Right renal cortex interstitium (tissue), 3 donors: ENCODE measurements around the gene BCAS3. TPM values are rescaled to one million over a fixed set of nuclear protein-coding genes. Genes with fewer than 3 reads are reported as not detected.
"Not testable (repeated sequence)": the region's sequence is repeated elsewhere in the genome, so short reads cannot be mapped to it uniquely, and the experiment has no call there.

Experiments
- DNase-seq, 3 donors: peaks; one replicate each; pipeline ENCODE4 v3.0.0-alpha.2; 2013; ENCODE audit warnings: low read depth in 3 of 3, low spot score in 2 of 3
- polyA plus RNA-seq, 3 donors: library from polyadenylated mRNA; unstranded; fragments of 120-200 nt; gene quantifications; one replicate each; pipeline ENCODE4 v1.2.1, GENCODE V29; 2013; ENCODE audit not compliant: insufficient read length in 3 of 3

The BCAS3 gene
- polyA plus RNA-seq, 3 donors: 27.6 to 28.5 (median 27.8) TPM

GRCh38 chr17:60916043-60916442 is 238.4 kb downstream of the BCAS3 start:
- no peak for DNase-seq

GRCh38 chr17:60920107-60920506 is 242.5 kb downstream of the BCAS3 start:
- DNase-seq: no peak

GRCh38 chr17:60923000-60923399 is 245.3 kb downstream of the BCAS3 start:
- no peak for DNase-seq

GRCh38 chr17:60926466-60927183 is 249.0 kb downstream of the BCAS3 start:
- DNase-seq: no peak

- DNase-seq: no peak
These were observed 256.1 kb downstream of the BCAS3 start for GRCh38 chr17:60933739-60934138.

- no peak for DNase-seq
These were observed 257.1 kb downstream of the BCAS3 start for GRCh38 chr17:60934723-60935122.

GRCh38 chr17:60935991-60936390 is 258.3 kb downstream of the BCAS3 start:
- not testable (repeated sequence) for DNase-seq

GRCh38 chr17:60939318-60939717 is 261.7 kb downstream of the BCAS3 start:
- no peak for DNase-seq

GRCh38 chr17:60941028-60941427 is 263.4 kb downstream of the BCAS3 start:
- no peak for DNase-seq

GRCh38 chr17:60941571-60941970 is 263.9 kb downstream of the BCAS3 start:
- DNase-seq: no peak

- no peak for DNase-seq
These were observed 267.1 kb downstream of the BCAS3 start for GRCh38 chr17:60944751-60945150.

GRCh38 chr17:60947100-60947499 is 269.4 kb downstream of the BCAS3 start:
- DNase-seq: no peak

GRCh38 chr17:60947543-60947942 is 269.9 kb downstream of the BCAS3 start:
- no peak for DNase-seq

- DNase-seq: no peak
These were observed 275.1 kb downstream of the BCAS3 start for GRCh38 chr17:60952747-60953146.

- DNase-seq: no peak
These were observed 281.4 kb downstream of the BCAS3 start for GRCh38 chr17:60959011-60959410.

- DNase-seq: no peak
These were observed 282.0 kb downstream of the BCAS3 start for GRCh38 chr17:60959696-60960095.

- DNase-seq: no peak
These were observed 282.9 kb downstream of the BCAS3 start for GRCh38 chr17:60960398-60961065.

GRCh38 chr17:60964160-60964559 is 286.5 kb downstream of the BCAS3 start:
- DNase-seq: no peak

GRCh38 chr17:60968266-60968665 is 290.6 kb downstream of the BCAS3 start:
- no peak for DNase-seq

- no peak for DNase-seq
These were observed 291.9 kb downstream of the BCAS3 start for GRCh38 chr17:60969500-60970037.

GRCh38 chr17:60970741-60971140 is 293.1 kb downstream of the BCAS3 start:
- DNase-seq: no peak
